Activated gamma-delta T cell (primary cell): ENCODE results near the gene TSPO.
"Not testable (repeated sequence)": the region's sequence is repeated elsewhere in the genome, so short reads cannot be mapped to it uniquely, and the experiment has no call there.

Source experiments
- DNase-seq: peaks from one replicate; lab custom pipeline; 2025; lab: John Stamatoyannopoulos, UW
- total RNA-seq, 2 donors: gene quantifications; one replicate each; lab custom pipeline; 2026; lab: John Stamatoyannopoulos, UW

TSPO gene
- total RNA-seq = 39.5 to 45.9 reads per million in 2 donors

GRCh38 chr22:43151251-43152002 is at the start of gene TSPO:
TSS of gene TSPO (plus strand) at chr22:43151559. CDS start at chr22:43159239, 7,680 bp downstream.
- DNase-seq = peak; percentile 55

DNA sequence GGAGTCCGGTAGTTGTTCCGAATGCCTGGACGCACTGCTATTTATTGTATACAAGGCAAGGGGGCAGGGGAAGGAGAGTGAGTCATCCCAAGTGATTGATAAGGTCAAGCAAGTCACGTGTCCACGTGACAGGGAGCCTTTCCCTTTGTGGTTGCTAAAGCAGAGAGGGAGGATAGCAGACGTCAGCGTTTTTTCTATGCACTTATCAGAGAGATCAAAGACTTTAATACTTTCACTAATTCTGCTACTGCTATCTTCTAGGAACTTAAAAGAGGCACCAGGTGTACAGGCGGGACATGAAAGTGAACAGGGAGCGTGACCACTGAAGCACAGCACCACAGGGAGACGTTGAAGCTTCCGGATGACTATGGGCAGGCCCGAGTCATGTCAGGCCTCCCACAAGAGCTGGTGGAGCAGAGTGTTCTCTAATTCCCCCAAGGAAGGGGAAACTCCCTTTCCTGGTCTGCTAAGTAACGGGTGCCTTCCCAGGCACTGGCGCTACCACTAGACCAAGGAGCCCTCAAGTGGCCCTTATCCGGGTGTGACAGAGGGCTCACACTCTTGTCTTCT is 47.2 kb upstream of the TSPO start:
- not testable (repeated sequence) for DNase-seq

GRCh38 chr22:43104950-43105349 is 46.4 kb upstream of the TSPO start:
- not testable (repeated sequence) for DNase-seq

DNA sequence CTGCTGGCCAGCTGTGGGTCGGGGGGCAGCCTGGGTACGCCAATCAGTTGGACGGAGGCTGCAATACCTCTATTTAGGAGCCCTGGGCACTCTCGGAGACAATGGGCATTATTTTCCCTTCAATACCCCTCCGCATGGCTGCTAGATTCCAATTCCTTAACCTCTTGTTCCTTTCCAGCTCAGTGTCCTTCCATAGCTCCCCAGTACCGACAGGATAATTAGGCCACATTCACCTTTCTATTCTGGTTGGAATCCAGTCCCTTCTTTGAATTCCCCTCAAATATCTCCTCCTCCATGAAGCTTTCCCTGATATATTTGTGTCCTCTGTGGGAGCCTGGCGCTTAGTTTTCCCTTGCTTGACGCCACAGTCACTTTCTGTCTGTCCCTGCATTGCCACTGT is 45.1 kb upstream of the TSPO start:
- DNase-seq = no peak

- DNase-seq = no peak
Measured at GRCh38 chr22:43109511-43109910, 41.8 kb upstream of the TSPO start.

GRCh38 chr22:43109921-43110443 is 41.4 kb upstream of the TSPO start:
- no peak for DNase-seq

DNA sequence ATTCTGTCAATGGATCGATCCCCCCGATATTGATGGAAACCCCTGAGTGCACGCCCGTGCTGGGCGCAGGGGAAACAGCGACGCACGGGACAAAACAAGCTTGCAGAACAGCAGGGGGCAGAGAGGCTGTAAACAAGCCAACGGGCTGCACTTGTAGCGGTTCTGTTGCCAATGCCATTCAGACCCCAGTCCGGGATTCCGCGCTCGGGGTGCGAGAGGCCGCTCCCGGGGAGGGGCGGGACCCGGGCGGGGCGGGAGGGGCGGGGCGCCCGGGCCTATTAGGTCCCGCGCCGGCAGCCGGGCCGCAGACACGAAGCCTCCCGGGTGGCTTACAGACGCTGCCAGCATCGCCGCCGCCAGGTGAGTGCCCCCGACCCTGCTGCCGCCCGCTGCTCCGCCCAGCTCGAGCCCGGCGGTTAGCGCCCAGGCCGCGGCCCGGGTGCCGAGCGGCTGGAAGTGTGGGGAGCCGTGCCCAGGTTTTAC is 40.9 kb upstream of the TSPO start, which contains the start of gene BIK:
Gene BIK, plus strand, starts transcription at position 307 of the 483 bp plus-strand sequence. CDS start 13,273 bp downstream, outside the sequence.
- DNase-seq = peak; percentile 27

- no peak for DNase-seq
Measured at GRCh38 chr22:43110927-43111623, 40.3 kb upstream of the TSPO start.

DNA sequence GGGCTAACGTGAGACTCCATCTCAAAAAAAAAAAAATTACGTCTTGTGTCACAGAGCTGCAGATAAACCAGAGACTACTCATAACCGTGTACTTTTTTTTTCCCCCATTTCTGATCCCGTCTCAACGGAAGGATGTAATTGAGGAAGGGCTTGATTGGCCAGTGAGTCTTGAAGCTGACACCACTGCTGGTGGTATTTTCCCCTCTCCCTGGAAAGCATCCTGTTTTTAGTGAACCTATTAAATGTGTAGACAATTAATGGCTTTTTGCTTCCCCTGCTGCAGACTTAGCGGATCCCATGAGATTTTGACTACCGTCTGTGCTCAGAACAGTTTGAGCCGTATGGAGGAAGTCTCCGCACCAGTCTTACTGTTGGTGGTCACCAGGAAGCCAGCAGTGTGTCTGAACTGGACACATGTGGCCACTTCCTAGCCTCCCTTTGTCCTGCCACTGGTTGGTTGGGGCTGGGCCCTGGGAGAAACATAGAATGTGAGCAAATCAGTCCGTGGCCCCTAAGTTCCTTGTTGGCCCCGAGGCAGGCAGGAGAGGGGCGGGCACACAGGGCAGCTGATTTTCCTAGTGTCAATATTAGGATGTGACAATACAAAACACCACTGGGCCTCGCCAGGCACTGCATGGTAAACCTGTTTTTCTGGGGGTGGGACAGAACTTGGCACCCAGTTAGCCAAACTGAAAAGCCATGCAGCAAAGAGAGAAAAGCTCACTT is 37.7 kb upstream of the TSPO start:
- no peak for DNase-seq

- DNase-seq = no peak
Measured at GRCh38 chr22:43114958-43115357, 36.4 kb upstream of the TSPO start.

- no peak for DNase-seq
Measured at GRCh38 chr22:43116932-43117331, 34.4 kb upstream of the TSPO start.

DNA sequence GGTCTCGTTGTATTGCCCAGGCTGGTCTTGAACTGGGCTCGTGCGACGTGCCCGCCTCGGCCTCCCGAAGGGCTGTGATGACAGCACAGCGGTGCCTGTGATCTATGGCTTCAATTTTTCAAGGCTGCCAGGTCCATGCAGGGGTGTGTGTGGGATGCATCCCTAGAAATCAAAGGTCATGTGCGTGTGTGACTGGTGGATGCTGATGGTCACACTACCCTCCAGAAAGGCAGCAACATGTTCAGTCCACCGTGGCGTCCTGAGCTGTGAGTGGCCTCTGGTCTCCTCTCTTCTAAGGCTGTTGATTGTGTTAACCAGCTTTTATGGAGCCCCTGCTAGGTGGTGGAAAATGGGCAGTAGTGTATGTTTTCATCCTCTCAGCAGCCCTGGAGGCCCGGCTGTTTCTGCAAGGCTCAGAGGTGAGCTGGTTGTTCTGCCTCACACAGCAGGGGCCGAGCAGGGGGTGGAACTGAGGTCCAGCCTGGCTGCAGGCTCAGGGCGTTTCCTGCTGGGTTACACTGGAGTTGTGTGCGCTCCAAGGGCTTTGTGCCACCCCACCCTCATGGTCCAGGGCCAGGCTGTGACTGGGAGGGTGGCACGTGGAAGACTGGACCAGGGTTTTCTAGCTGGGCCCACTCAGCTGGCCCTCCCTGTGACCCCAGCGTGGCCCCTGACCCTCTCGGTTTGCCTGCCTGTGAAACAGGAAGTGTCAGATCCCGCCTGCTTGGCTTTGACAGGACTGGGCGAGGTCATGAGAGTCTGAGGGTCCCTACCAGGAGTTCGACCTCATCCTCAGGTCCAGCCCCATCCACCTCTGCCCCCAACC is 33.1 kb upstream of the TSPO start:
- no peak for DNase-seq

DNA sequence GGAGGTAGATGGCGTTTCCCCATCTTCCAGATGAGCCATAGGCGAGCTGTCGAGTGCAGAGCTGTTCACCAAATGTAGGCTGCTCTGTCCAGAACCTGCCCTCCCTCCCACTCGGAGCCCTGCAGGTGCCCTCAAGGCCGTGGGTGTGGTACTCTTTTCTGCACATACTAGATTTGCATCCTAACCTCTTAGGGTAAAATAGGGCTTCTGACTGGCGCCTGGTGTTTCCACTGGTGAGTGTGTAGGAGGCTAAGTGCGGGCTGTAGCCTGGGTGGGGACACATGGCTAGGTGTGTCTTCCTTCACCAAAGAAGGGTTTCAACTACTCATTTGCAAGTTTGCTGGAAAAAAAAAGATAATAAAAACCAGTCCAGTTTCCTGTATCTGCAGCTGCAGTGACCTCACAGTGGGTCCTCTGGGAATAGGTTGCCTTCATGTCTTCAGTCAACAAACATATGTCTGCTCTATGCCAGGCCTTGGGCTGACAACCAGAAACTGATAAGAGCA is 32.4 kb upstream of the TSPO start:
- DNase-seq = no peak

DNA sequence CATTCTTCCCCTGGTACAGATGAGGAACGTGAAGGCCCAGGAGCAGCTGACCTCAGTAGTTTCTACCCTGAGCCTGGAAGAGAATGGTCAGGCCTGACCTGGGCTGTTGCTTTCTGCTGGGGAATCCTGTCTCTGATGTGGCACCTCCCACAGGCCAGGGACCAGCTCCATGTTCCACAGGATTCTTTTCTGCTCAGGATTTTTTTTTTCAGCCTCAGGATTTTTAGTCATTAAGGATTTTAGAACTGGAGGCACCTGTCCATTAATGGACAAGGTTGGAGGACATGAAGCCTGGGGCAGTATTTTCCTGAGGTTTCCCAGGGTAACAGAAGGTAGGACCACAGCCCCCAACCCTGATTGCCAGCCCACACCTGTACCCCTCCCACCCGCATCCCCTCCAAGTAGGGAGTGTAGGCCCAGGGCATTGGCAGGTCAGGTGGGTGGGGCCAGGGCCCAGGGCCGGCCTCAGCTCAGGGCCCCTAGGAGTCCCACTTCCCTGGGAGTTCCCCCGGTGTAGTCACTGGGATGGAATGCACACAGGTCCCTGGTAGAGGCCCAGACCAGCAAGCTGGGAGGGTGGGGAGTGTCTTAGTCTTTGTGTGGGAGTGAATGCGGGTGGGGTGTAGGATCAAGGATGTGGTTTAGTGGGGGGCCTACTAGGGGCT is 24.7 kb upstream of the TSPO start:
- no peak for DNase-seq

DNA sequence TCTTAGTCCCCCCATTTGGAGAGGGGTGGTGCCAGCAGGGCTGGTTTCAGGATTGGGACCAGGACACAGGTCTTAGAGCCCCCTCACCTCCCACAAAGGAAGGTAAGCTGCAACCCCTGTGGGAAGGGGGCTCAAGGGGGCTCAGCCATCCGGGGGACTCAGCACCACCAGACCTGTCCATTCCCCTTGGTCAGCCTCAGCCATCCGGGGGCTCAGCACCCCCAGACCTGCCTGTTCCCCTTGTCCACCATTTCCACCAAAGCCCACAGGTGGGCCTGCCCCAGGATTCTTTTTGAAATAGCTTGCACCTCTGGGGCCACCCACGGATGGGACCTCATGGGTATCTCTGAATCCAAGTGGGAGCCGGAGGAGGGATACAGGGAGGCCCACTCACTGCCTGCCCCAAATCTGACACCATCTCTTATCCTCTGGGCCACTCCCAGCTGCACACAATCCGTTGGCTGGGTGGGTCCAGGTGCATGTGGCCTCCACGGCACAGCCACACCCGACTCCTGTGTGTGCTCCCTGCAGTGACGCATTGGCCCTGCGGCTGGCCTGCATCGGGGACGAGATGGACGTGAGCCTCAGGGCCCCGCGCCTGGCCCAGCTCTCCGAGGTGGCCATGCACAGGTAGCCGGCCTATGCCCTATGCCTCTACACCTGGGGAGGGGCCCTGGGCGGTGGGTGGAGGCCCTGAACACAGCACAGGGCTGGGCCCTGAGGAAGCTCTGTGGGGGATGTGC is 24.0 kb upstream of the TSPO start:
- DNase-seq = no peak

DNA sequence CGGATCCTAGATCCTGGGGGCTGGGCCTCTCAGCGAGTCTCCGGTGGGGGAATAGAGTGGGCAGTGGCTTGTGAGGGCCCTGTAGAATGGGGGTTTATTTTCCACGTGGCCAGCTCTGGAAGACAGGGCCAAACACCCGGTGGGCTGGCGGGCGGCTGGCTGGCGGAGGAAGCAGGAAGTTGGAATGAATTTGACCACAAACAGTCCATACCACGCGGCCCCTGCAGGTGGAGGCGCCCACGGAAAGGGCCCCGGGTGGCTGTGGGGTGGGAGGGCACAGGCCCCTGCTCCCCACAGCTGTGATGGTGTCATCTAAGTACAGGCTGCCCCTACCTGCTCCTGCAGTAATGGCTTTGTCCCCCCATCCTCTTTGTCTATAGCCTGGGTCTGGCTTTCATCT is 23.2 kb upstream of the TSPO start:
- DNase-seq = no peak

DNA sequence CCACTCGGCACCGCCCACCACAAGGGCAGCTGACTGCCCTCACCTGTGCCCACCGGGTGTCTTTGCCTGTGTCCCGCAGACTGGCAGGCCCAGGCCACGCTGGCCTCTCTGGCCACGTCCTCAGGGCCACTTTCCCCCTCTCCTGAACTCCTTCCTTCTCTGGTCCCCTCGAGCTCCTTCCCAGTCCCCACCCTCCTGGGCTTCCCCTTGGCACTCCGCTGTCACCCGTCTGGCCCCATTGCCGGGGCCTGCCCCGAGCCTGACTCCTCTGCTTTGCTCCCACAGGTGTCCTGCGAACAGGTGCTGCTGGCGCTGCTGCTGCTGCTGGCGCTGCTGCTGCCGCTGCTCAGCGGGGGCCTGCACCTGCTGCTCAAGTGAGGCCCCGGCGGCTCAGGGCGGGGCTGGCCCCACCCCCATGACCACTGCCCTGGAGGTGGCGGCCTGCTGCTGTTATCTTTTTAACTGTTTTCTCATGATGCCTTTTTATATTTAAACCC is 22.4 kb upstream of the TSPO start:
- DNase-seq = no peak

DNA sequence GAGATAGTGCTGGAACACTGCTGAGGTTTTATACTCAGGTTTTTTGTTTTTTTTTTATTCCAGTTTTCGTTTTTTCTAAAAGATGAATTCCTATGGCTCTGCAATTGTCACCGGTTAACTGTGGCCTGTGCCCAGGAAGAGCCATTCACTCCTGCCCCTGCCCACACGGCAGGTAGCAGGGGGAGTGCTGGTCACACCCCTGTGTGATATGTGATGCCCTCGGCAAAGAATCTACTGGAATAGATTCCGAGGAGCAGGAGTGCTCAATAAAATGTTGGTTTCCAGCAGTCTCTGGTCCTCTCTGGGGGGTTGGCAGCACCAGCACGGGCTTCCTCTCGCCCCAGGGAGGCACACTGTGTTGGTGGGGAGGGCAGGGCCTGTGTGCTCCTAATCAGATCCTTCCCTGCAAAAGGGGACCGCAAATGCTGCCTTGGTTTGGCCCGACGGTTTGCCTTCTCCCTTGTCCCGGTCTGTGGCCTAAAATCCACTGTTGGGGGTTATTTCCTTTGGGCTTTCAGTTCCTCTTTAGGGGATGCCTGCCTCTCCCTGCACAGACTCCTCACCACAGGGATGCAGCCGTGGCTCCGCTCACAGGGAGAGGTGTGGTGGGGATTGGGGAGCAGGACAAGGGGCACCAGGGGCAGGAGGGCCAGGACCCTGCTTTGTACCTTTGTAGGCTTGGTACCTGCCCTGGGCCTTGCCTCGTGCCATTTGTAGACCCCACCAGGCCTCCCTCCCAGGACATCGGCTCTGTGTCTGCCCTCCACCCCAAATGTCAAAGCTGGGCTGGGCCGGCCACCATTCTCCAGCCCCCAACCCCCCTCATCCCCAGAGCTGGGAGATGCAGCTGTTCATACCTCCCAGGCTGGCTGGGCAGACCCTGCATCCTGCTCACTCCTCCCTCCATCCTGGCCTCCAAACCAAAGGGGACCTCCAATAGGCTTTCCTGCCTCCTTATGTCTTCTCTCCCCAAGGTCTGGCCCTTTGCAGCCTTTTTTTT is 21.6 kb upstream of the TSPO start:
- no peak for DNase-seq
